Right kidney (tissue), 1 donor: ENCODE data around the gene MAP2K6.

Source experiments
- DNase-seq: peaks from one replicate; pipeline ENCODE4 v3.0.0-alpha.2; 2016

MAP2K6 gene

GRCh38 chr17:69579961-69580677 is 165.6 kb downstream of the MAP2K6 start:
- no peak for DNase-seq

- DNase-seq = peak; percentile 8
These were observed 166.8 kb downstream of the MAP2K6 start for GRCh38 chr17:69581061-69581961.

- DNase-seq = no peak
These were observed 173.8 kb downstream of the MAP2K6 start for GRCh38 chr17:69588316-69588715.

GRCh38 chr17:69588827-69589239 is 174.3 kb downstream of the MAP2K6 start:
- no peak for DNase-seq

- DNase-seq = no peak
These were observed 176.2 kb downstream of the MAP2K6 start for GRCh38 chr17:69590671-69591070.

- DNase-seq = no peak
These were observed 178.3 kb downstream of the MAP2K6 start for GRCh38 chr17:69592692-69593350.

GRCh38 chr17:69593351-69593715 is 178.8 kb downstream of the MAP2K6 start:
- no peak for DNase-seq

- DNase-seq = no peak
These were observed 179.2 kb downstream of the MAP2K6 start for GRCh38 chr17:69593716-69594115.

GRCh38 chr17:69594641-69595040 is 180.1 kb downstream of the MAP2K6 start:
- no peak for DNase-seq

- DNase-seq = no peak
These were observed 181.6 kb downstream of the MAP2K6 start for GRCh38 chr17:69596141-69596540.

GRCh38 chr17:69597898-69598692 is 183.6 kb downstream of the MAP2K6 start:
- no peak for DNase-seq

GRCh38 chr17:69602972-69603371 is 188.5 kb downstream of the MAP2K6 start:
- no peak for DNase-seq
